ENCODE measurements around the gene LBH.

The LBH gene

GRCh38 chr2:30235859-30236535 is 4.7 kb downstream of the LBH start:
- DNase-seq (ENCODE audit: low read depth in 2 of 2) = no peak

- no peak for DNase-seq (ENCODE audit: low read depth in 2 of 2)
These were observed 5.4 kb downstream of the LBH start for GRCh38 chr2:30236591-30237238.

- no peak for DNase-seq (ENCODE audit: low read depth in 2 of 2)
These were observed 6.1 kb downstream of the LBH start for GRCh38 chr2:30237239-30237965.

GRCh38 chr2:30237966-30238800 is 6.8 kb downstream of the LBH start:
- no peak for DNase-seq (ENCODE audit: low read depth in 2 of 2)

- peak in 1 of 2 donors; percentile 68 for DNase-seq (ENCODE audit: low read depth in 2 of 2)
These were observed 8.1 kb downstream of the LBH start for GRCh38 chr2:30239308-30239985.

- DNase-seq (ENCODE audit: low read depth in 2 of 2) = no peak
These were observed 8.8 kb downstream of the LBH start for GRCh38 chr2:30239986-30240752.

- DNase-seq (ENCODE audit: low read depth in 2 of 2) = no peak
These were observed 11.9 kb downstream of the LBH start for GRCh38 chr2:30243231-30243630.

GRCh38 chr2:30245364-30245763 is 14.0 kb downstream of the LBH start:
- DNase-seq (ENCODE audit: low read depth in 2 of 2) = no peak

GRCh38 chr2:30248791-30249190 is 17.5 kb downstream of the LBH start:
- no peak for DNase-seq (ENCODE audit: low read depth in 2 of 2)

GRCh38 chr2:30249354-30249753 is 18.0 kb downstream of the LBH start:
- no peak for DNase-seq (ENCODE audit: low read depth in 2 of 2)

- no peak for DNase-seq (ENCODE audit: low read depth in 2 of 2)
These were observed 19.1 kb downstream of the LBH start for GRCh38 chr2:30250421-30250820.

GRCh38 chr2:30252723-30253701 is 21.7 kb downstream of the LBH start:
- DNase-seq (ENCODE audit: low read depth in 2 of 2) = peak; percentile 66 to 68

- no peak for DNase-seq (ENCODE audit: low read depth in 2 of 2)
These were observed 22.7 kb downstream of the LBH start for GRCh38 chr2:30253873-30254684.

- no peak for DNase-seq (ENCODE audit: low read depth in 2 of 2)
These were observed 23.3 kb downstream of the LBH start for GRCh38 chr2:30254685-30255001.

GRCh38 chr2:30255026-30255425 is 23.7 kb downstream of the LBH start:
- DNase-seq (ENCODE audit: low read depth in 2 of 2) = no peak

- no peak for DNase-seq (ENCODE audit: low read depth in 2 of 2)
These were observed 24.4 kb downstream of the LBH start for GRCh38 chr2:30255466-30256408.

Data from stimulated activated CD4-positive, alpha-beta T cell treated with anti-CD3 and anti-CD28 coated beads, Interleukin-15, amount 100 ng/mL, for 48 hours (primary cell).